HEK293 (cell line): ENCODE measurements around the gene HTATIP2.

ENCODE experiments used
- CTCF ChIA-PET: fragments of 350-600 bp; formaldehyde crosslinking; extraction: SDS; loops from one replicate; lab custom pipeline; 2021; ENCODE audit warnings: antibody characterized with exemption; lab: Yijun Ruan, JAX
- POLR2A ChIA-PET: fragments of 300-600 bp; formaldehyde crosslinking; extraction: SDS; loops from one replicate; lab custom pipeline; 2020; ENCODE audit warnings: antibody characterized with exemption, inconsistent platforms; lab: Yijun Ruan, JAX
- H3K27ac ChIP-seq: fragments of 200-500 bp; sonication (Bioruptor generic); 2 replicates; pipeline ENCODE4 v1.5.1; 2014; ENCODE audit warnings: low read depth, low read length, control low read depth, inconsistent platforms; ENCODE audit errors: extremely low read depth
- H3K36me3 ChIP-seq, 2 experiments: fragments of 200-500 bp in 1 of 2; sonication (Bioruptor generic) in 1 of 2; 1 replicate in 1 of 2; 2 replicates in 1 of 2; pipeline ENCODE4 v1.5.1; 2014 to 2017; ENCODE audit warnings: inconsistent platforms in 2 of 2, low read length in 2 of 2; ENCODE audit not compliant: control insufficient read depth in 2 of 2, insufficient read depth in 1 of 2
- H3K4me1 ChIP-seq: fragments of 200-500 bp; sonication (Bioruptor generic); 2 replicates; pipeline ENCODE4 v1.5.1; 2014; ENCODE audit warnings: mild to moderate bottlenecking, low read length, inconsistent platforms; ENCODE audit not compliant: control insufficient read depth, insufficient read depth
- H3K4me3 ChIP-seq: 2 replicates; pipeline ENCODE4 v1.5.1; 2011; ENCODE audit warnings: low read depth, mild to moderate bottlenecking, control low read depth, low read length, moderate library complexity
- H3K9me3 ChIP-seq: fragments of 200-500 bp; sonication (Bioruptor generic); 2 replicates; pipeline ENCODE4 v1.5.1; 2014; ENCODE audit warnings: low read depth, low read length, inconsistent platforms; ENCODE audit not compliant: control insufficient read depth, insufficient read depth
- ATF2 ChIP-seq: fragments of 450-650 bp; formaldehyde crosslinking; IDR thresholded peaks from 2 replicates; pipeline ENCODE4 v1.5.1; 2016; ENCODE audit warnings: missing biosample characterization, missing genetic modification characterization, low read depth
- FEZF1 ChIP-seq: fragments of 450-650 bp; formaldehyde crosslinking; IDR thresholded peaks from 2 replicates; pipeline ENCODE4 v1.5.1; 2016; ENCODE audit warnings: missing biosample characterization, missing genetic modification characterization
- KLF9 ChIP-seq: fragments of 450-650 bp; formaldehyde crosslinking; IDR thresholded peaks from 2 replicates; pipeline ENCODE4 v1.5.1; 2016; ENCODE audit warnings: missing biosample characterization, missing genetic modification characterization, low read depth
- REST ChIP-seq: fragments of 450-650 bp; formaldehyde crosslinking; IDR thresholded peaks from 2 replicates; pipeline ENCODE4 v1.5.1; 2016; ENCODE audit warnings: missing biosample characterization, missing genetic modification characterization
- ZBTB8A ChIP-seq: fragments of 450-650 bp; formaldehyde crosslinking; IDR thresholded peaks from 2 replicates; pipeline ENCODE4 v1.5.1; 2016; ENCODE audit warnings: missing biosample characterization, missing genetic modification characterization
- ZEB2 ChIP-seq: fragments of 450-650 bp; formaldehyde crosslinking; IDR thresholded peaks from 2 replicates; pipeline ENCODE4 v1.5.1; 2016; ENCODE audit warnings: missing biosample characterization, missing genetic modification characterization
- ZIC2 ChIP-seq: fragments of 450-650 bp; formaldehyde crosslinking; IDR thresholded peaks from 2 replicates; pipeline ENCODE4 v1.5.1; 2016; ENCODE audit warnings: missing biosample characterization, missing genetic modification characterization
- ZNF146 ChIP-seq: fragments of 450-650 bp; formaldehyde crosslinking; IDR thresholded peaks from 2 replicates; pipeline ENCODE4 v1.5.1; 2016; ENCODE audit warnings: missing biosample characterization, missing genetic modification characterization
- ZNF157 ChIP-seq: fragments of 450-650 bp; formaldehyde crosslinking; IDR thresholded peaks from 2 replicates; pipeline ENCODE4 v1.5.1; 2016; ENCODE audit warnings: missing biosample characterization, missing genetic modification characterization
- ZNF18 ChIP-seq: fragments of 450-650 bp; formaldehyde crosslinking; IDR thresholded peaks from 2 replicates; pipeline ENCODE4 v1.5.1; 2016; ENCODE audit warnings: missing biosample characterization, missing genetic modification characterization
- ZNF223 ChIP-seq: fragments of 450-650 bp; formaldehyde crosslinking; IDR thresholded peaks from 2 replicates; pipeline ENCODE4 v1.5.1; 2016; ENCODE audit warnings: missing biosample characterization, missing genetic modification characterization
- ZNF248 ChIP-seq: fragments of 450-650 bp; formaldehyde crosslinking; IDR thresholded peaks from 2 replicates; pipeline ENCODE4 v1.5.1; 2017; ENCODE audit warnings: missing biosample characterization, missing genetic modification characterization
- ZNF362 ChIP-seq: fragments of 450-650 bp; formaldehyde crosslinking; IDR thresholded peaks from 2 replicates; pipeline ENCODE4 v1.5.1; 2016; ENCODE audit warnings: missing biosample characterization, missing genetic modification characterization
- ZNF521 ChIP-seq: fragments of 450-650 bp; formaldehyde crosslinking; IDR thresholded peaks from 2 replicates; pipeline ENCODE4 v1.5.1; 2017; ENCODE audit warnings: missing biosample characterization, mild to moderate bottlenecking, missing genetic modification characterization
- ZNF610 ChIP-seq: fragments of 450-650 bp; formaldehyde crosslinking; IDR thresholded peaks from 2 replicates; pipeline ENCODE4 v1.5.1; 2016; ENCODE audit warnings: missing biosample characterization, missing genetic modification characterization, borderline replicate concordance
- ZNF654 ChIP-seq: fragments of 450-650 bp; formaldehyde crosslinking; IDR thresholded peaks from 2 replicates; pipeline ENCODE4 v1.5.1; 2016; ENCODE audit warnings: low read depth, missing biosample characterization, missing genetic modification characterization
- ZNF785 ChIP-seq: fragments of 450-650 bp; formaldehyde crosslinking; IDR thresholded peaks from 2 replicates; pipeline ENCODE4 v1.5.1; 2016; ENCODE audit warnings: missing biosample characterization, missing genetic modification characterization
- ZSCAN23 ChIP-seq: fragments of 450-650 bp; formaldehyde crosslinking; IDR thresholded peaks from 2 replicates; pipeline ENCODE4 v1.5.1; 2016; ENCODE audit warnings: missing biosample characterization, missing genetic modification characterization
- TF ChIP-seq, protein P1 (sequence below): fragments of 450-650 bp; formaldehyde crosslinking; IDR thresholded peaks from 2 replicates; pipeline ENCODE4 v1.5.1; 2017; ENCODE audit warnings: missing biosample characterization, missing genetic modification characterization
- TF ChIP-seq, protein P2 (sequence below): fragments of 450-650 bp; formaldehyde crosslinking; IDR thresholded peaks from 2 replicates; pipeline ENCODE4 v1.5.1; 2016; ENCODE audit warnings: missing biosample characterization, missing genetic modification characterization
- TF ChIP-seq, protein P3 (sequence below): fragments of 450-650 bp; formaldehyde crosslinking; IDR thresholded peaks from 2 replicates; pipeline ENCODE4 v1.5.1; 2016; ENCODE audit warnings: missing biosample characterization, missing genetic modification characterization

HTATIP2 gene

DNA sequence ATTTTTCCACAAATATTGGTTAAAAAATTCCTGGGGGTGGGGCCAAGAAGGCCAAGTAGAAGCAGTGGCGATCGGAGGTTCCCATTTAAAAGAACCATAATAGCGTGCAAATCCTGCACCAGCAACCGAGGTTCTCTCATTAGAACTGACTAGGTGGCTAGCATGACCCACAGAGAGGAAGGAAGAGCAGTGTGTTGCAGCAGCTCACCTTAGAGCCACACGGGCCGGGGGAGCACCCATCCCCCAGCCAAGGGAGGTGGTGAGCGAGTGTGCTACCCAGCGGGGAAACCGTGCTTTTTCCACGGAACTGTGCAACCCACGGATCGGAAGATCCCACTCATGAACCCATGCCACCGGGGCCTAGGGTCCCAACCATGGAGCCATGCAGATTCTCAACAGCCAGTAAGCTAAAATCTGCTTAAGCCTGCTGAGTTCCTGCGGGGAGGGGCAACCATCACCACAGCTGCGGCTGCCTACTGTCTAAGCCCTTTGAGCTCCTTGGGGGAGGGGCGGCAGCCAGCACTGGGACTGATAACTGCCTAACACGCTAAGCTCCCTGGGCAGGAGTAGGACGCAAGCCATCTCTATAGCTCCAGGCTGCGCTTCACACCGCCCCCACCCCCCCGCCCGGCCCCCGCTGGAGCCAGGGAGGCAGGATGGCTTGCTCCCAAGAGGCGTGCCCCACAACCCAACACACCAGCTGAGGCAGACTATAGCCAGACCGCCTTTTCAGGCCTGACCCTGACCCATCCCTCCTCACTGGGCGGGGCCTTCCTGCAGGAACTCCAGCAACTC is 21.0 kb upstream of the HTATIP2 start:
- no peak overlapping the region for H3K4me3 ChIP-seq
- H3K36me3 ChIP-seq = no peaks in the 10 kb centered on the region
- no peaks in the 10 kb centered on the region for H3K4me1 ChIP-seq
- H3K9me3 ChIP-seq = no peaks in the 10 kb centered on the region
- POLR2A ChIA-PET = no interaction called here
- H3K27ac ChIP-seq = no peak overlapping the region
- CTCF ChIA-PET = interaction anchor here (0.6 to 2.9 kb wide), 3 partner anchors 12 to 534 kb away, joined by 4 to 16 read pairs (median 8); no protein-coding TSS in a partner anchor
- TF ChIP-seq REST (tag by site-specific recombination) = no peak
- TF ChIP-seq ZNF18 (tag by site-specific recombination) = no peak
- TF ChIP-seq ATF2 = no peak
- no peak for TF ChIP-seq FEZF1
- no peak for TF ChIP-seq ZNF785 (tag by site-specific recombination)
- TF ChIP-seq ZIC2 = no peak
- no peak for TF ChIP-seq ZBTB8A
- no peak for TF ChIP-seq ZNF248 (tag by site-specific recombination)
- no peak for TF ChIP-seq KLF9 (tag by site-specific recombination)
- TF ChIP-seq ZEB2 (tag by site-specific recombination) = no peak
- no peak for TF ChIP-seq ZNF146
- no peak for TF ChIP-seq ZSCAN23 (tag by site-specific recombination)
- TF ChIP-seq ZNF223 = no peak

- Histone ChIP-seq H3K4me3 (no peak overlapping the region), H3K9me3 (no peaks in the 10 kb centered on the region), H3K4me1 (no peaks in the 10 kb centered on the region), H3K36me3 (no peaks in the 10 kb centered on the region), H3K27ac (no peak overlapping the region)
- ChIA-PET POLR2A (no interaction called here), CTCF (interaction anchor here (0.6 to 6.5 kb wide), 6 partner anchors 64 to 1992 kb away, joined by 3 to 107 read pairs (median 4); no protein-coding TSS in a partner anchor)
- TF ChIP-seq, protein P1, sequence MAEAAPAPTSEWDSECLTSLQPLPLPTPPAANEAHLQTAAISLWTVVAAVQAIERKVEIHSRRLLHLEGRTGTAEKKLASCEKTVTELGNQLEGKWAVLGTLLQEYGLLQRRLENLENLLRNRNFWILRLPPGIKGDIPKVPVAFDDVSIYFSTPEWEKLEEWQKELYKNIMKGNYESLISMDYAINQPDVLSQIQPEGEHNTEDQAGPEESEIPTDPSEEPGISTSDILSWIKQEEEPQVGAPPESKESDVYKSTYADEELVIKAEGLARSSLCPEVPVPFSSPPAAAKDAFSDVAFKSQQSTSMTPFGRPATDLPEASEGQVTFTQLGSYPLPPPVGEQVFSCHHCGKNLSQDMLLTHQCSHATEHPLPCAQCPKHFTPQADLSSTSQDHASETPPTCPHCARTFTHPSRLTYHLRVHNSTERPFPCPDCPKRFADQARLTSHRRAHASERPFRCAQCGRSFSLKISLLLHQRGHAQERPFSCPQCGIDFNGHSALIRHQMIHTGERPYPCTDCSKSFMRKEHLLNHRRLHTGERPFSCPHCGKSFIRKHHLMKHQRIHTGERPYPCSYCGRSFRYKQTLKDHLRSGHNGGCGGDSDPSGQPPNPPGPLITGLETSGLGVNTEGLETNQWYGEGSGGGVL (tag by site-specific recombination) = no peak
- TF ChIP-seq ZNF654 (tag by site-specific recombination) (no peak), ZNF157 (tag by site-specific recombination) (no peak), ZNF362 (no peak), ZNF521 (tag by site-specific recombination) (no peak), ZNF610 (tag by site-specific recombination) (no peak)
- TF ChIP-seq, protein P2, sequence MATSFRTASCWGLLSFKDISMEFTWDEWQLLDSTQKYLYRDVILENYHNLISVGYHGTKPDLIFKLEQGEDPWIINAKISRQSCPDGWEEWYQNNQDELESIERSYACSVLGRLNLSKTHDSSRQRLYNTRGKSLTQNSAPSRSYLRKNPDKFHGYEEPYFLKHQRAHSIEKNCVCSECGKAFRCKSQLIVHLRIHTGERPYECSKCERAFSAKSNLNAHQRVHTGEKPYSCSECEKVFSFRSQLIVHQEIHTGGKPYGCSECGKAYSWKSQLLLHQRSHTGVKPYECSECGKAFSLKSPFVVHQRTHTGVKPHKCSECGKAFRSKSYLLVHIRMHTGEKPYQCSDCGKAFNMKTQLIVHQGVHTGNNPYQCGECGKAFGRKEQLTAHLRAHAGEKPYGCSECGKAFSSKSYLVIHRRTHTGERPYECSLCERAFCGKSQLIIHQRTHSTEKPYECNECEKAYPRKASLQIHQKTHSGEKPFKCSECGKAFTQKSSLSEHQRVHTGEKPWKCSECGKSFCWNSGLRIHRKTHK (tag by site-specific recombination) = no peak
- TF ChIP-seq, protein P3, sequence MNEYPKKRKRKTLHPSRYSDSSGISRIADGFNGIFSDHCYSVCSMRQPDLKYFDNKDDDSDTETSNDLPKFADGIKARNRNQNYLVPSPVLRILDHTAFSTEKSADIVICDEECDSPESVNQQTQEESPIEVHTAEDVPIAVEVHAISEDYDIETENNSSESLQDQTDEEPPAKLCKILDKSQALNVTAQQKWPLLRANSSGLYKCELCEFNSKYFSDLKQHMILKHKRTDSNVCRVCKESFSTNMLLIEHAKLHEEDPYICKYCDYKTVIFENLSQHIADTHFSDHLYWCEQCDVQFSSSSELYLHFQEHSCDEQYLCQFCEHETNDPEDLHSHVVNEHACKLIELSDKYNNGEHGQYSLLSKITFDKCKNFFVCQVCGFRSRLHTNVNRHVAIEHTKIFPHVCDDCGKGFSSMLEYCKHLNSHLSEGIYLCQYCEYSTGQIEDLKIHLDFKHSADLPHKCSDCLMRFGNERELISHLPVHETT (tag by site-specific recombination) = no peak
These were observed 12.4 kb upstream of the HTATIP2 start for GRCh38 chr11:20351136-20351535.
